ENCODE measurements around the gene RTKN.
"Not testable (repeated sequence)": the region's sequence is repeated elsewhere in the genome, so short reads cannot be mapped to it uniquely, and the experiment has no call there.

RTKN gene

GRCh38 chr2:74441690-74442482 lies at the start of gene RTKN:
RTKN (minus strand) TSS chr2:74441937; CDS start chr2:74441816, 121 bp downstream.
- no peak for DNase-seq

GRCh38 chr2:74489906-74490305 lies 48.2 kb upstream of the RTKN start:
- no peak for DNase-seq

- DNase-seq, result no peak
Measured at GRCh38 chr2:74488643-74489481, 47.1 kb upstream of the RTKN start.

GRCh38 chr2:74486141-74486540 lies 44.4 kb upstream of the RTKN start:
- no peak for DNase-seq

- DNase-seq, result not testable (repeated sequence)
Measured at GRCh38 chr2:74483675-74484164, 42.0 kb upstream of the RTKN start.

GRCh38 chr2:74482801-74483674 lies 41.3 kb upstream of the RTKN start, which contains the start of the genes CCDC142 and TTC31:
CCDC142 (minus strand) TSS chr2:74482998; CDS start chr2:74482837, 161 bp downstream.
TTC31 (plus strand) TSS chr2:74483081; CDS start chr2:74483096, 15 bp downstream.
- peak; percentile 94 for DNase-seq

GRCh38 chr2:74481961-74482800 lies 40.4 kb upstream of the RTKN start:
- peak; percentile 36 for DNase-seq

- DNase-seq, result no peak
Measured at GRCh38 chr2:74481431-74481830, 39.7 kb upstream of the RTKN start.

- DNase-seq, result no peak
Measured at GRCh38 chr2:74474899-74475298, 33.2 kb upstream of the RTKN start.

- no peak for DNase-seq
Measured at GRCh38 chr2:74474481-74474880, 32.7 kb upstream of the RTKN start.

GRCh38 chr2:74472945-74473258 lies 31.2 kb upstream of the RTKN start:
- DNase-seq, result no peak

- DNase-seq, result peak; percentile 94
Measured at GRCh38 chr2:74472086-74472944, 30.6 kb upstream of the RTKN start, which contains the start of gene MRPL53. MRPL53 (minus strand) TSS chr2:74472680; CDS start chr2:74472660, 20 bp downstream.

- DNase-seq, result no peak
Measured at GRCh38 chr2:74471332-74472065, 29.8 kb upstream of the RTKN start.

GRCh38 chr2:74470742-74471141 lies 29.0 kb upstream of the RTKN start:
- not testable (repeated sequence) for DNase-seq

GRCh38 chr2:74464406-74464805 lies 22.7 kb upstream of the RTKN start:
- DNase-seq, result no peak

- no peak for DNase-seq
Measured at GRCh38 chr2:74462786-74463105, 21.0 kb upstream of the RTKN start.

GRCh38 chr2:74462054-74462785 lies 20.5 kb upstream of the RTKN start:
- DNase-seq, result no peak

GRCh38 chr2:74461187-74462053 lies 19.7 kb upstream of the RTKN start:
- no peak for DNase-seq
